Mesendoderm (in vitro differentiated cells): Measurements from ENCODE around the gene TECRL.

Experiments
- DNase-seq: peaks from one replicate; pipeline ENCODE4 v3.0.0; 2013
- H2AK5ac ChIP-seq: 2 replicates; pipeline ENCODE4 v1.6.1; 2013; ENCODE audit warnings: low read length, inconsistent platforms
- H2BK120ac ChIP-seq: 2 replicates; pipeline ENCODE4 v1.6.1; 2013; ENCODE audit warnings: low read depth, mild to moderate bottlenecking, low read length, moderate library complexity, mixed read lengths
- H2BK15ac ChIP-seq: replicated peaks from 2 replicates; pipeline ENCODE4 v1.6.1; 2013; ENCODE audit warnings: low read depth, mild to moderate bottlenecking, moderate library complexity
- H2BK5ac ChIP-seq: 2 replicates; pipeline ENCODE4 v1.6.1; 2013; ENCODE audit warnings: low read length, inconsistent platforms
- H3K18ac ChIP-seq: 2 replicates; pipeline ENCODE4 v1.6.1; 2013; ENCODE audit warnings: mild to moderate bottlenecking, low read length, mixed read lengths
- H3K23ac ChIP-seq: one replicate; pipeline ENCODE4 v1.6.1; 2013; ENCODE audit warnings: low read length
- H3K27ac ChIP-seq: 2 replicates; pipeline ENCODE4 v1.5.1; 2013; ENCODE audit warnings: low read depth, mild to moderate bottlenecking, inconsistent platforms, low read length, moderate library complexity
- H3K27me3 ChIP-seq: 2 replicates; pipeline ENCODE4 v1.6.1; 2013; ENCODE audit warnings: low read length, control low read depth, mild to moderate bottlenecking, inconsistent platforms; ENCODE audit not compliant: insufficient read depth, poor library complexity
- H3K36me3 ChIP-seq: 2 replicates; pipeline ENCODE4 v1.6.1; 2013; ENCODE audit warnings: low read length, inconsistent platforms; ENCODE audit not compliant: control insufficient read depth, insufficient read depth
- H3K4ac ChIP-seq: one replicate; pipeline ENCODE4 v1.6.1; 2013; ENCODE audit warnings: low read depth, mild to moderate bottlenecking, low read length, moderate library complexity
- H3K4me1 ChIP-seq: 2 replicates; pipeline ENCODE4 v1.6.1; 2013; ENCODE audit warnings: low read depth, low read length, inconsistent platforms; ENCODE audit not compliant: control insufficient read depth
- H3K4me2 ChIP-seq: 2 replicates; pipeline ENCODE4 v1.6.1; 2013; ENCODE audit warnings: low read length
- H3K4me3 ChIP-seq: 2 replicates; pipeline ENCODE4 v1.5.1; 2013; ENCODE audit warnings: mild to moderate bottlenecking, low read length
- H3K56ac ChIP-seq: one replicate; pipeline ENCODE4 v1.6.1; 2013; ENCODE audit warnings: low read length
- H3K79me1 ChIP-seq: 2 replicates; pipeline ENCODE4 v1.6.1; 2013; ENCODE audit warnings: low read length, inconsistent platforms
- H3K79me2 ChIP-seq: 2 replicates; pipeline ENCODE4 v1.6.1; 2013; ENCODE audit warnings: mild to moderate bottlenecking, low read length; ENCODE audit not compliant: control insufficient read depth, insufficient read depth
- H3K9ac ChIP-seq: 2 replicates; pipeline ENCODE4 v1.6.1; 2013; ENCODE audit warnings: low read length, inconsistent platforms
- H4K5ac ChIP-seq: one replicate; pipeline ENCODE4 v1.6.1; 2013; ENCODE audit warnings: low read length
- H4K8ac ChIP-seq: one replicate; pipeline ENCODE4 v1.6.1; 2013; ENCODE audit warnings: low read depth, mild to moderate bottlenecking, control low read depth, low read length, moderate library complexity
- WGBS: extraction: QIAGEN DNeasy Blood & Tissue Kit; methylation state at CpG from one replicate; pipeline ENCODE4 v1.1.7; 2013; ENCODE audit warnings: low lambda C conversion rate, missing lambda C conversion rate; ENCODE audit not compliant: insufficient coverage; ENCODE audit errors: extremely low coverage; 5-methylcytosine and 5-hydroxymethylcytosine counted together

The TECRL gene

DNA sequence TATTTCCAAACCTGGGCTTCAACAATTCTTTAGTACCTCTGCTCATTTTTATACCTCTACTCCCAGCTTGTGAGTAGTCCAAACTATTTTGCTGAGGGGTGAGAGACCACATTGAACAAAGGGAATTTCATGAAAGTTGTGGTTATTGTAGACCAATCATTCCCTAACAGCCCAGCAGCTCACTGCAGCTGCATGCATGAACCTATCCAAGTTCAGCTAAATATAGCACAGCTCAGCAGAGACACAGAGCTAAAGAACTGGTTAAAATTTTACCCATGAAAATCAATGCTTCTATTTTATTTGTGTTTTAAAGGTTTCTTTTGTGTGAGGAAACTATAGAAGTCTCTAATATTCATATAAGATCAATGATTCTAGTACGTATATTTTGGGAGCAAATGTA is 82.7 kb downstream of the TECRL start:
- Histone ChIP-seq H3K4me1 (no peaks in the 10 kb centered on the region), H2AK5ac (no peak overlapping the region), H3K9ac (no peak overlapping the region), H3K27me3 (no peaks in the 10 kb centered on the region), H3K27ac (no peak overlapping the region), H2BK5ac (no peak overlapping the region), H3K79me1 (no peaks in the 10 kb centered on the region), H3K56ac (no peak overlapping the region), H3K4ac (no peak overlapping the region), H4K5ac (no peak overlapping the region), H2BK15ac (no peak overlapping the region), H3K23ac (no peak overlapping the region), H3K36me3 (no peaks in the 10 kb centered on the region), H4K8ac (no peak overlapping the region), H3K79me2 (no peaks in the 10 kb centered on the region), H3K4me3 (no peak overlapping the region), H3K18ac (no peak overlapping the region), H3K4me2 (no peak overlapping the region), H2BK120ac (no peak overlapping the region)
- WGBS: no CpG with 5 or more reads among the region's 1 CpG
- DNase-seq: no peak

DNA sequence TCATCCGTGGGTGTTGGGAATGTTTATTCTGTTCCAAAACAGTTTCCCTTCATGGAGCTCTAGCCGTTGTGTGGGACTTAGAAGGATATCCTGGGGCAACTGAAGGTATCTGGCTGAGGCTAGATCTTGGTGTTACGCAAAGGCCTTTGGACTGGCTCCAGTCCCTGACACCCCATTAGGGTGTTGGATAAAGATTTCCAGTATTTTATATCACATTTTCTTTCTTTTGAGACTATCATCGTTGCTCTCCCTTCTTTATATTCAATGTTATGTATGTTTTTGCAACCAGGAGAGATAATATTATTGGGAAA is 103.0 kb downstream of the TECRL start:
- H3K4ac ChIP-seq: no peak overlapping the region
- no peak overlapping the region for H3K9ac ChIP-seq
- no peak overlapping the region for H3K4me3 ChIP-seq
- H3K23ac ChIP-seq: no peak overlapping the region
- H4K8ac ChIP-seq: no peak overlapping the region
- no peaks in the 10 kb centered on the region for H3K79me1 ChIP-seq
- no peak overlapping the region for H3K56ac ChIP-seq
- no peaks in the 10 kb centered on the region for H3K4me1 ChIP-seq
- H2BK120ac ChIP-seq: no peak overlapping the region
- no peak overlapping the region for H2BK5ac ChIP-seq
- H3K36me3 ChIP-seq: no peaks in the 10 kb centered on the region
- H3K4me2 ChIP-seq: no peak overlapping the region
- no peak overlapping the region for H3K27ac ChIP-seq
- no peaks in the 10 kb centered on the region for H3K27me3 ChIP-seq
- no peak for DNase-seq
- no peaks in the 10 kb centered on the region for H3K79me2 ChIP-seq
- H2BK15ac ChIP-seq: no peak overlapping the region
- no peak overlapping the region for H3K18ac ChIP-seq
- H4K5ac ChIP-seq: no peak overlapping the region
- WGBS: no CpG with 5 or more reads among the region's 4 CpGs
- no peak overlapping the region for H2AK5ac ChIP-seq

DNA sequence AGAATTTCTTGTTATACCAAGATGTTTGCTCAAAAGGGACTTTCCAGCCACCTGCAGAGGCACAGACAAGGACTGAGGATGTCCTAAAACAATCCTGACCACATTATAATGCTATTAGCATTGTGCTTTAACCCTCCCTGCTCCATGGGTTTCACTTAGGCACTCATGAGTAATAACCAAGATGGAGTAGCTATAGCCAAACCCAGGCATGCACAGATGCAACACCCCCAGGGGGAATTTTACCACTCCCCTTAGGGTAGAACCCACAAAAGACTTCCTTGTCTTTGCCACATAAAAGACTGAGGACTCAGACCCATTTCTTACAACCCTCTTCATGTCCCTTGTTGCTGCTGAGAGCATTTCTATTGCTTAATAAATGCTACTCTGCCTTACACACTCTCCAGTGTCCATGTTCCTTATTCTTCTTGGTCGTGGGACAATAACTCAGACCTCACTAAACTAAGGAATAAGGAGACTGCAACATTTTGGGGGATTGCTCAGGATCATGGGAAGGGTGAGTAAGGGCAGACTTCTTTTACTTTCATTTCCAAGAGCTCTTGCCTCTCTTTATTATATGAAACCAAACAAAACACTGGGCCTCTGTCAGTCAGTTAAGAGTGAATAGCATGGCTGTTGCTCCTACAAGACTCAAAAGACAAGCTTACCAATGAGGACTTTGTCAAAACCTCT is 103.5 kb downstream of the TECRL start:
- no peaks in the 10 kb centered on the region for H3K4me1 ChIP-seq
- no peak overlapping the region for H3K4me3 ChIP-seq
- no peak overlapping the region for H2AK5ac ChIP-seq
- no CpG with 5 or more reads among the region's 1 CpG for WGBS
- H3K27me3 ChIP-seq: no peaks in the 10 kb centered on the region
- no peak overlapping the region for H3K9ac ChIP-seq
- H3K4ac ChIP-seq: no peak overlapping the region
- H2BK120ac ChIP-seq: no peak overlapping the region
- H2BK15ac ChIP-seq: no peak overlapping the region
- H3K27ac ChIP-seq: no peak overlapping the region
- no peaks in the 10 kb centered on the region for H3K36me3 ChIP-seq
- H3K18ac ChIP-seq: no peak overlapping the region
- peak; percentile 14 for DNase-seq
- no peak overlapping the region for H2BK5ac ChIP-seq
- H3K4me2 ChIP-seq: no peak overlapping the region
- no peak overlapping the region for H4K5ac ChIP-seq
- H3K56ac ChIP-seq: no peak overlapping the region
- no peak overlapping the region for H3K23ac ChIP-seq
- no peaks in the 10 kb centered on the region for H3K79me1 ChIP-seq
- H4K8ac ChIP-seq: no peak overlapping the region
- no peaks in the 10 kb centered on the region for H3K79me2 ChIP-seq

DNA sequence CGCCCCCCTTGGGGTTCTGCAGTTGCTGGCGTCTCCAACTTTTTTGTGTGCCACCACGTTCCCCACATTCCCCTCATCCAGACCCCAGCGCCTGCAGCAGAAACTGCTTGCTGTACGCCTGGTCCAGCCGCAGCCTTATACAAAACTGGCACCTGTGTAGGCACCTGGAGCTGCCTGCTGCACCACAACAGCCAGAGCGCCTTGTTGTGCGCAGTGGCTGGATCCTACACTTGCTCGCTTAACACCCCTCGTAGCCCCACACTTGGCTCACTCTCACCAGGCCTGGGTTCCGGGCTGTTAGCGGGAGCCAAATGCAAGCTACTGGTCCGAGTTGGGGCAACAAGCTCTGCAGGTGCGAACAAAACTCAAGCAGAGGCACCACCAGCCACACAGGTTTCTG is 136.8 kb downstream of the TECRL start:
- no CpG with 5 or more reads among the region's 14 CpGs for WGBS

DNA sequence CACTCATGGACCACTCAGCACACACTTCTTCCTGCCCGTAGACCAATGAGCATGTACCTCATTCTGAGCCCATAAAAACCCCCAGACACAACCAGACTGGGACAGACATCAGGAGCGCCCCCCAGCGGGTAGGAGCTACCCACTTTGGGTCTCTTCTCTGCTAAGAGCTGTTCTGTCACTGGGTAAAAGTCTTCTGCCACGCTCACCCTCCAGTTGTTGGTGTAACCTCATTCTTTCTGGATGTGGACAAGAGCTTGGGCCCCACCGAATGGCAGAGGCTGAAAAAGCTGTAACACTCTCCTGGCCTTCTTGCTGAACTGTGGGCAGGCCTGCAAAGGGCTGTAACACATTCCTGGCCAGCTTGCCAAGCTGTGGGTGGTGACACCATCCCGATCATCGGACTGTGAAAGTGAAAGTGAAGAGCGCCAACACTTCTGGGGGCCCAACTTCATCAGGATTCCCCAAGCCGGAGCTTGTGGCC is 137.6 kb downstream of the TECRL start:
- H3K4ac ChIP-seq: no peak overlapping the region
- no peak overlapping the region for H3K23ac ChIP-seq
- H3K27ac ChIP-seq: no peak overlapping the region
- WGBS: no CpG with 5 or more reads among the region's 9 CpGs
- H3K4me3 ChIP-seq: no peak overlapping the region
- H3K36me3 ChIP-seq: no peaks in the 10 kb centered on the region
- H3K56ac ChIP-seq: no peak overlapping the region
- H2BK5ac ChIP-seq: no peak overlapping the region
- no peak overlapping the region for H4K8ac ChIP-seq
- no peaks in the 10 kb centered on the region for H3K79me2 ChIP-seq
- no peak overlapping the region for H2AK5ac ChIP-seq
- no peak overlapping the region for H4K5ac ChIP-seq
- H3K9ac ChIP-seq: no peak overlapping the region
- H2BK120ac ChIP-seq: no peak overlapping the region
- no peaks in the 10 kb centered on the region for H3K4me1 ChIP-seq
- DNase-seq: no peak
- no peak overlapping the region for H2BK15ac ChIP-seq
- no peaks in the 10 kb centered on the region for H3K79me1 ChIP-seq
- H3K27me3 ChIP-seq: no peaks in the 10 kb centered on the region
- no peak overlapping the region for H3K18ac ChIP-seq
- no peak overlapping the region for H3K4me2 ChIP-seq

More for the DNA sequence above, 136.8 kb downstream of the TECRL start:
- Histone ChIP-seq H3K9ac (no peak overlapping the region), H3K56ac (no peak overlapping the region), H2AK5ac (no peak overlapping the region), H3K4me1 (no peaks in the 10 kb centered on the region), H2BK120ac (no peak overlapping the region), H3K18ac (no peak overlapping the region), H3K23ac (no peak overlapping the region), H3K27me3 (no peaks in the 10 kb centered on the region), H3K79me2 (no peaks in the 10 kb centered on the region), H3K79me1 (no peaks in the 10 kb centered on the region), H4K5ac (no peak overlapping the region), H2BK5ac (no peak overlapping the region), H2BK15ac (no peak overlapping the region), H3K4me2 (no peak overlapping the region), H3K36me3 (no peaks in the 10 kb centered on the region), H3K27ac (no peak overlapping the region), H4K8ac (no peak overlapping the region), H3K4me3 (no peak overlapping the region), H3K4ac (no peak overlapping the region)
- no peak for DNase-seq

DNA sequence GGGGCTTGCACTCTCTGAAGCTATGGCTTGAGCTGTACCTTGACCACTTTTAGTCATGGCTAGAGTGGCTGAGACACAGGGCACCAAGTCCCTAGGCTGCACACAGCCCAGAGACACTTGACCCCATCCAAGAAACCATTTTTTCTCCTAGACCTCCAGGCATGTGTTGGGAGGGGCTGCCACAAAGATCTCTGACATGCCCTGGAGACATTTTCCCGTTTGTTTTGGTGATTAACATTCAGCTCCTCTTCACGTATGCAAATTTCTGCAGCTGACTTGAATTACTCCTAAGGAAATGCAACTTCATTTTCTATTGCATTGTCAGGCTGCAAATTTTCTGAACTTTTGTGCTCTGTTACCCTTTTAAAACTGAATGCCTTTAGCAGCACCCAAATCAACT is 142.6 kb downstream of the TECRL start:
- Histone ChIP-seq H3K27me3 (no peaks in the 10 kb centered on the region), H3K23ac (no peak overlapping the region), H3K4ac (no peak overlapping the region), H2BK120ac (no peak overlapping the region), H2BK5ac (no peak overlapping the region), H4K8ac (no peak overlapping the region), H3K18ac (no peak overlapping the region), H3K4me3 (no peak overlapping the region), H3K79me1 (no peaks in the 10 kb centered on the region), H3K56ac (no peak overlapping the region), H3K36me3 (no peaks in the 10 kb centered on the region), H3K4me2 (no peak overlapping the region), H2AK5ac (no peak overlapping the region), H3K27ac (no peak overlapping the region), H3K9ac (no peak overlapping the region), H4K5ac (no peak overlapping the region), H3K4me1 (no peaks in the 10 kb centered on the region), H3K79me2 (no peaks in the 10 kb centered on the region), H2BK15ac (no peak overlapping the region)
- no CpG with 5 or more reads among the region's 2 CpGs for WGBS
- DNase-seq: no peak
